Mesangial cell (primary cell): Measurements from ENCODE around the gene CCNB2. TPM values are rescaled to one million over a fixed set of nuclear protein-coding genes. Genes with fewer than 3 reads are reported as not detected.

ENCODE experiments used
- total RNA-seq: library from RNA; depleted of rRNA; stranded (reverse); fragments of >200 nt; gene quantifications from 2 replicates; pipeline ENCODE4 v1.2.3, GENCODE V29; 2015

The CCNB2 gene
- 11.5 and 150 TPM in 2 replicates for total RNA-seq

GRCh38 chr15:59104912-59105732 is at the start of gene CCNB2:
Gene CCNB2 (plus strand): TSS chr15:59105146. CDS start chr15:59105269, 123 bp downstream.

Other genes starting within 250 kb of the CCNB2 start
- 30.6 and 34.5 TPM in 2 replicates for gene SLTM, start 171.5 kb upstream of the CCNB2 start, total RNA-seq
- gene RNF111, start 117.5 kb upstream of the CCNB2 start, total RNA-seq: 6.0 and 10.0 TPM in 2 replicates
- not detected in 2 replicates for gene LDHAL6B, start 101.7 kb downstream of the CCNB2 start, total RNA-seq